HFF-Myc (cell line): Measurements from ENCODE around the gene AKNA.

Experiments
- DNase-seq: peaks from one replicate; pipeline ENCODE4 v3.0.0-alpha.2; 2011; ENCODE audit warnings: low read depth; ENCODE audit errors: extremely low read depth
- H3K4me3 ChIP-seq: replicated peaks from 2 replicates; pipeline ENCODE4 v1.5.1; 2011; ENCODE audit warnings: low read depth, mild to moderate bottlenecking, control low read depth, low read length
- CTCF ChIP-seq: IDR thresholded peaks from 2 replicates; pipeline ENCODE4 v1.5.1; 2012; ENCODE audit warnings: mild to moderate bottlenecking, low read depth, low read length, control low read depth; ENCODE audit errors: missing control alignments

The AKNA gene

GRCh38 chr9:114371973-114372917 lies 15.5 kb downstream of the AKNA start:
- TF ChIP-seq CTCF, result no peak
- DNase-seq, result no peak
- H3K4me3 ChIP-seq, result no peak overlapping the region

GRCh38 chr9:114371343-114371944 lies 16.3 kb downstream of the AKNA start:
- DNase-seq, result no peak
- TF ChIP-seq CTCF, result no peak
- no peak overlapping the region for H3K4me3 ChIP-seq

- H3K4me3 ChIP-seq, result no peak overlapping the region
- TF ChIP-seq CTCF, result no peak
- no peak for DNase-seq
These were observed 16.8 kb downstream of the AKNA start for GRCh38 chr9:114370968-114371320.

- no peak for TF ChIP-seq CTCF
- no peak for DNase-seq
- no peak overlapping the region for H3K4me3 ChIP-seq
These were observed 17.4 kb downstream of the AKNA start for GRCh38 chr9:114370251-114370967.

GRCh38 chr9:114369216-114370130 lies 18.3 kb downstream of the AKNA start:
- no peak for TF ChIP-seq CTCF
- no peak overlapping the region for H3K4me3 ChIP-seq
- DNase-seq, result no peak

GRCh38 chr9:114367772-114368569 lies 19.8 kb downstream of the AKNA start:
- DNase-seq, result no peak
- no peak for TF ChIP-seq CTCF
- H3K4me3 ChIP-seq, result no peak overlapping the region
